ENCODE data around the gene F10. TPM values are rescaled to one million over a fixed set of nuclear protein-coding genes. Genes with fewer than 3 reads are reported as not detected.

Gene F10
- total RNA-seq, 1 experiment from 2014 or later: not detected

DNA sequence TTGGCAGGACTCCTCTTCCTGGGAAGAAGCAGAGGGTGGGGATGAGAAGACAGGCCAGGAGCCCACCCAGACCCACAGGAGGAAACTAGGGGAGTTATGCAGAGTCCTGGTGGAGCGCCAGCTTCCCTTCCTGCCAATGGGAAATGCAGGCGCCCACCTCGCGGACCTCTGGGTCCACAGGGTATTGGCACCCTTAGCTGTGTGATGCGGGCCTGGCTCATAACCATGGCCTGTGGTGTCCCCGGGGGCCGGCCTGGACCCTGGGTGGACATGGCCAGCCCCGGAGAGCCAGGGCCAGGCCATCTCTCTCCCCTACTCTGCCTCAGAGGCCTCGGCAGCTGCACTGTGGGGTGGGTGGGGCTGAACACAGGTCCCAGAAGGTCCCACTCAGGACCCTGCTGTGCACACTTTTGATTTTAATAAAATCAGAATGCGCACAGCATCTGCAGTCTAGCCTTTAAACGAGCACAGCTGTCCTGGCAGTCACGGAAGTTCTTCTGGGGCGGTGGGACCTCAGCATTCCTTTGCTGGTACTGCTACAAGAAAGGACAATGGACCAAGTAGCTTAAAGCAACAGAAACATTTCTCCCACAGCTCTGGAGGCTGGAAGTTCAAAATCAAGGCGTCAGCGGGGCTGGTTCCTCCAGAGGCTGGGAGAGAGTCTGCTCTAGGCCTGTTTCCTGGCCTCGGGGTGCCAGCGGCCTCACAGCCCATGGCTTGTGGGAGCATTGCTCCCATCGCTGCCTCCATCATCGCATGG is 1.8 kb downstream of the F10 start:
- no peak overlapping the region for H3K4me2 ChIP-seq

DNA sequence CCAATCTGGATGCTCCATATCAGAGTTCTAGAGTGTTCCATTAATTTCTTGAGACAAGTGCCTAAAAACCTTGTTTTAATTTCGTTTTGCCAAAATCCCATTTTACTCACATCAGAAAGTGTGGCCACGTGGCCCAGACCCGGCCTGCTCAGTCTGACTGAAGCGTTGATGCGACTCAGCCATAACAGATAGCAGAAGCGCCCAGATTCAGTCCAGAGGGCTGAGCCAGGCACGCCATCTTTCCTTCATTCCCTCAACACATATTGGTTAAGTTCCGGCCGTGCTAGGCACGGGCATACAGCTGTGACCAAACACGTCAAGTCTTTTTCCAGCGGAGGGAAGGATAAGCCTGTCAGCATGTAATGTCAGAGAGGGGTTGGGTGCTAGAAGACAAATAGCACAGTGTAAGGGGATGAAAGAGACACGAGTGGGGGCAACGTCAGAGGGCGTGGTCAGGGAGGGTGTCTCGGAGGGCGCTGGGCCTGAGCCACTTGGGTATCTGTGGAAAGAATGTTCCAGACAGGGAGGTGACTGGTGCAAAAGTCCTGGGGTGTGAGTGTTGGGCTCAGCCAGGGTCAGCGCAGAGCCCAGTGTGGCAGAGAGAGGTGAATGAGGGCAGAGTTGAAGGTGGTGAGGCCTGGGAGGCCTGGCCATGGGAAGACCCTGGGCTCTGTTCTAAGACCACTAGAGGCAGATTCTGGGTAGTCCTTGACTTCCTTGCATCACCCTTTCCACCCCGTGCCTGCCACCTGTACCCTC is 3.1 kb downstream of the F10 start:
- ChIA-PET POLR2A (ENCODE audit: unreplicated experiment) (no interaction called here), CTCF (no interaction called here)
- TF ChIP-seq, protein P1, sequence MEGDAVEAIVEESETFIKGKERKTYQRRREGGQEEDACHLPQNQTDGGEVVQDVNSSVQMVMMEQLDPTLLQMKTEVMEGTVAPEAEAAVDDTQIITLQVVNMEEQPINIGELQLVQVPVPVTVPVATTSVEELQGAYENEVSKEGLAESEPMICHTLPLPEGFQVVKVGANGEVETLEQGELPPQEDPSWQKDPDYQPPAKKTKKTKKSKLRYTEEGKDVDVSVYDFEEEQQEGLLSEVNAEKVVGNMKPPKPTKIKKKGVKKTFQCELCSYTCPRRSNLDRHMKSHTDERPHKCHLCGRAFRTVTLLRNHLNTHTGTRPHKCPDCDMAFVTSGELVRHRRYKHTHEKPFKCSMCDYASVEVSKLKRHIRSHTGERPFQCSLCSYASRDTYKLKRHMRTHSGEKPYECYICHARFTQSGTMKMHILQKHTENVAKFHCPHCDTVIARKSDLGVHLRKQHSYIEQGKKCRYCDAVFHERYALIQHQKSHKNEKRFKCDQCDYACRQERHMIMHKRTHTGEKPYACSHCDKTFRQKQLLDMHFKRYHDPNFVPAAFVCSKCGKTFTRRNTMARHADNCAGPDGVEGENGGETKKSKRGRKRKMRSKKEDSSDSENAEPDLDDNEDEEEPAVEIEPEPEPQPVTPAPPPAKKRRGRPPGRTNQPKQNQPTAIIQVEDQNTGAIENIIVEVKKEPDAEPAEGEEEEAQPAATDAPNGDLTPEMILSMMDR (conservative IDR thresholded peaks at IDR 0.05): no peak
- TF ChIP-seq EZH2 (IDR thresholded peaks at IDR 0.05; ENCODE audit: low read depth): no peak
- Histone ChIP-seq H4K20me1 (ENCODE audit: insufficient read depth) (no peaks in the 10 kb centered on the region), H3K4me1 (replicated peaks; ENCODE audit: insufficient read depth) (no peaks in the 10 kb centered on the region), H3K27me3 (ENCODE audit: insufficient read depth, low read depth) (peaks cover 80% of the 10 kb centered on the region), H2AFZ (no peak overlapping the region), H3K4me2 (no peak overlapping the region), H3K27ac (no peak overlapping the region), H3K36me3 (ENCODE audit: low read depth) (no peaks in the 10 kb centered on the region), H3K9me2 (ENCODE audit: insufficient read depth) (no peaks in the 10 kb centered on the region), H3K79me2 (ENCODE audit: low read depth) (no peaks in the 10 kb centered on the region), H3K9me3 (ENCODE audit: insufficient read depth, low read depth) (no peaks in the 10 kb centered on the region), H3K4me3 (no peak overlapping the region), H3F3A (ENCODE audit: insufficient read depth, low read depth) (no peaks in the 10 kb centered on the region)
- no peak for DNase-seq
- intact Hi-C loops (cut with micrococcal nuclease; ENCODE audit: unreplicated experiment): no loop called here
- BruUV-seq (replicated peaks): no TSS peak

More for the DNA sequence above, 1.8 kb downstream of the F10 start:
- no peak overlapping the region for H3K4me3 ChIP-seq
- TF ChIP-seq, protein P1 (conservative IDR thresholded peaks at IDR 0.05): no peak
- no peaks in the 10 kb centered on the region for H4K20me1 ChIP-seq (ENCODE audit: insufficient read depth)
- no peaks in the 10 kb centered on the region for H3F3A ChIP-seq (ENCODE audit: insufficient read depth, low read depth)
- DNase-seq: no peak
- H3K27me3 ChIP-seq (ENCODE audit: insufficient read depth, low read depth): peaks cover 86% of the 10 kb centered on the region
- H3K36me3 ChIP-seq (ENCODE audit: low read depth): no peaks in the 10 kb centered on the region
- H3K4me1 ChIP-seq (replicated peaks; ENCODE audit: insufficient read depth): no peaks in the 10 kb centered on the region
- H3K79me2 ChIP-seq (ENCODE audit: low read depth): no peaks in the 10 kb centered on the region
- no TSS peak for BruUV-seq (replicated peaks)
- intact Hi-C loops (cut with micrococcal nuclease; ENCODE audit: unreplicated experiment): no loop called here
- POLR2A ChIA-PET (ENCODE audit: unreplicated experiment): no interaction called here
- H3K27ac ChIP-seq: no peak overlapping the region
- CTCF ChIA-PET: no interaction called here
- H3K9me2 ChIP-seq (ENCODE audit: insufficient read depth): no peaks in the 10 kb centered on the region
- no peak overlapping the region for H2AFZ ChIP-seq
- H3K9me3 ChIP-seq (ENCODE audit: insufficient read depth, low read depth): no peaks in the 10 kb centered on the region

DNA sequence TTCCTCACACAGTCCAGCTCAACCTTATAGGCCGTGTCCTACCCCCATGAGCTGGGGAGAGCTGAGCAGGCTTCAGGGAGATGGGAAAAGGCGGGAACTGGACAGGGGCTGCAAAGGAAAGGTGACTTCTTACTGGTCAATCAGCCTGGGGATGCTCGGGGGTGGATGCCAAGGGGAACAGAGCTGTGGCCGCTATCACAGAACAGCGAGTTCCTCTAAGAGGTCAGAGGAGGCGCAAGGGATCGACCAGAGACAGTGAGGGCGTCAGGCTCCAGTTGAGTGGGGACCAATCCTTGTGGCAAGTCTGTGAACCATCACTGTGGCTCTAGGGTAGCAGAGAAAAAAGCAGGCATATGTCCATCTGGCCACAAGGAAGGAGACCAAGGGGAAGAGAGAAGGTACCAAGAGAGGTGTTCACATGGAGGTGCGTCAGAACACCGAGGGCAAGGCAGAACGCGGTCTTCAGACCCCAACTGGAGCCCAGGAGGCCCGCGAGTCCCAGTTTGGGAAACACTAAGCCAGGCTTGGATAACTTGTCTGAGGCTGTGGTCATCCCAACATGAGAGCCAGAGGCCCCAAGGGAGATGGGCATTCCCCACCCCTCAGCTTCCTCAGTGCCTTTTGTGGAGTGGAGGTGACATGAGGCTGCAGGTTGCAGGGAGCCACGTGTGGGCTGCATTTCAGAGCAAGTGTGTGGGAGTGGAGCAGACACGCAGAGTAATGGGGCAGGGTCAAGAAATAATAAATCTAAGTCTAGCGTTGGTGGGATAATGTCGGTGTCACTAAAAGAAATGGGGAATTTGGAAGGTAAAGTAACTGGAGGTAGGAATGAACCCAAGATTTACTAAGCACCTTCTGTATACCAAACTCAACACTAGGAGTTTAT is 3.9 kb downstream of the F10 start:
- H3K27ac ChIP-seq: no peak overlapping the region
- no peak overlapping the region for H3K4me3 ChIP-seq
- no peaks in the 10 kb centered on the region for H3K79me2 ChIP-seq (ENCODE audit: low read depth)
- no peak for DNase-seq
- H3F3A ChIP-seq (ENCODE audit: insufficient read depth, low read depth): no peaks in the 10 kb centered on the region
- TF ChIP-seq, protein P1 (conservative IDR thresholded peaks at IDR 0.05): no peak
- TF ChIP-seq EZH2 (IDR thresholded peaks at IDR 0.05; ENCODE audit: low read depth): no peak
- H3K4me2 ChIP-seq: no peak overlapping the region
- POLR2A ChIA-PET (ENCODE audit: unreplicated experiment): no interaction called here
- no peaks in the 10 kb centered on the region for H4K20me1 ChIP-seq (ENCODE audit: insufficient read depth)
- H3K9me2 ChIP-seq (ENCODE audit: insufficient read depth): no peaks in the 10 kb centered on the region
- CTCF ChIA-PET: no interaction called here
- H2AFZ ChIP-seq: no peak overlapping the region
- H3K4me1 ChIP-seq (replicated peaks; ENCODE audit: insufficient read depth): no peaks in the 10 kb centered on the region
- intact Hi-C loops (cut with micrococcal nuclease; ENCODE audit: unreplicated experiment): no loop called here
- H3K9me3 ChIP-seq (ENCODE audit: insufficient read depth, low read depth): no peaks in the 10 kb centered on the region
- H3K36me3 ChIP-seq (ENCODE audit: low read depth): no peaks in the 10 kb centered on the region
- H3K27me3 ChIP-seq (ENCODE audit: insufficient read depth, low read depth): peaks cover 80% of the 10 kb centered on the region
- no TSS peak for BruUV-seq (replicated peaks)

Measured in PC-9 (cell line).